HepG2 (cell line): Measurements from ENCODE around the gene CLIC4. TPM values are rescaled to one million over a fixed set of nuclear protein-coding genes. Genes with fewer than 3 reads are reported as not detected.

Source experiments
- BCL6 ChIP-seq: IDR thresholded peaks from 2 replicates; pipeline ENCODE4 v1.6.1; 2016; ENCODE audit warnings: missing genetic modification reagents, missing compliant biosample characterization
- GATA4 ChIP-seq: sonication (generic); IDR thresholded peaks from 2 replicates; pipeline ENCODE4 v1.6.1; 2016; ENCODE audit warnings: antibody characterized with exemption, low read depth, borderline replicate concordance
- HDAC1 ChIP-seq: sonication (generic); formaldehyde crosslinking; IDR thresholded peaks from 2 replicates; pipeline ENCODE4 v1.5.1; 2020; ENCODE audit warnings: mild to moderate bottlenecking, missing genetic modification reagents
- MXD4 ChIP-seq: IDR thresholded peaks from 2 replicates; pipeline ENCODE4 v1.6.1; 2016; ENCODE audit warnings: mild to moderate bottlenecking, missing biosample characterization, missing genetic modification reagents
- ZNF17 ChIP-seq: sonication (generic); formaldehyde crosslinking; IDR thresholded peaks from 2 replicates; pipeline ENCODE4 v1.5.0; 2020; ENCODE audit warnings: mild to moderate bottlenecking, missing genetic modification reagents
- ZNF296 ChIP-seq: sonication (generic); formaldehyde crosslinking; conservative IDR thresholded peaks from 2 replicates; pipeline ENCODE4 v1.5.0; 2020; ENCODE audit warnings: mild to moderate bottlenecking, missing genetic modification reagents
- ZNF430 ChIP-seq: sonication (generic); formaldehyde crosslinking; IDR thresholded peaks from 2 replicates; pipeline ENCODE4 v1.9.0; 2021; ENCODE audit warnings: mild to moderate bottlenecking, missing genetic modification reagents
- ZNF564 ChIP-seq: sonication (generic); formaldehyde crosslinking; IDR thresholded peaks from 2 replicates; pipeline ENCODE4 v1.8.1; 2023; ENCODE audit warnings: mild to moderate bottlenecking, missing genetic modification reagents
- ZNF644 ChIP-seq: IDR thresholded peaks from 2 replicates; pipeline ENCODE4 v1.6.1; 2016; ENCODE audit warnings: low read depth
- ZNF878 ChIP-seq: sonication (generic); formaldehyde crosslinking; IDR thresholded peaks from 2 replicates; pipeline ENCODE4 v1.8.1; 2023; ENCODE audit warnings: mild to moderate bottlenecking, missing genetic modification reagents, moderate library complexity
- polyA plus RNA-seq, 8 experiments: library from polyadenylated mRNA; depleted of rRNA in 3 of 8; stranded (reverse) in 7 of 8; unstranded in 1 of 8; fragments of >200 nt; fragmentation: Illumina TruSeq in 4 of 8; extraction: Trizol in 4 of 8; gene quantifications; 2 replicates each; pipeline versions ENCODE4 v1.2.1 to v1.2.3, GENCODE V29; 2011 to 2016; ENCODE audit warnings: low read depth in 4 of 8, missing spikeins in 1 of 8, mixed read lengths in 1 of 8; ENCODE audit not compliant: insufficient read depth in 1 of 8
- total RNA-seq, 5 experiments: library from RNA; depleted of rRNA; stranded (reverse); fragments of >200 nt; fragmentation: Illumina TruSeq; extraction: Trizol; gene quantifications; 2 replicates each; pipeline ENCODE4 v1.2.3, GENCODE V29; 2016; ENCODE audit warnings: low read depth in 1 of 5
- TF ChIP-seq, protein P1 (sequence below): IDR thresholded peaks from 2 replicates; pipeline ENCODE4 v1.6.1; 2016; ENCODE audit warnings: mild to moderate bottlenecking
- TF ChIP-seq, protein P2 (sequence below): sonication (generic); formaldehyde crosslinking; IDR thresholded peaks from 2 replicates; pipeline ENCODE4 v1.5.1; 2020; ENCODE audit warnings: mild to moderate bottlenecking, missing genetic modification reagents
- TF ChIP-seq, protein P3 (sequence below): sonication (generic); formaldehyde crosslinking; IDR thresholded peaks from 2 replicates; pipeline ENCODE4 v1.5.1; 2020; ENCODE audit warnings: mild to moderate bottlenecking, missing genetic modification reagents, moderate library complexity
- TF ChIP-seq, protein P4 (sequence below): sonication (generic); formaldehyde crosslinking; IDR thresholded peaks from 2 replicates; pipeline ENCODE4 v1.9.0; 2022; ENCODE audit warnings: low read depth, missing genetic modification reagents
- TF ChIP-seq, protein P5 (sequence below): sonication (generic); formaldehyde crosslinking; IDR thresholded peaks from 2 replicates; pipeline ENCODE4 v1.5.0; 2020; ENCODE audit warnings: missing genetic modification reagents
- TF ChIP-seq, protein P6 (sequence below): sonication (generic); formaldehyde crosslinking; IDR thresholded peaks from 2 replicates; pipeline ENCODE4; 2020; ENCODE audit warnings: missing genetic modification reagents, mild to moderate bottlenecking, borderline replicate concordance

The CLIC4 gene
- total and polyA plus RNA-seq, 2 of the 13 experiments (the other 11 are each of a cell fraction or from before 2014, with no cell fraction given) = 23.3 to 77.4 TPM

DNA sequence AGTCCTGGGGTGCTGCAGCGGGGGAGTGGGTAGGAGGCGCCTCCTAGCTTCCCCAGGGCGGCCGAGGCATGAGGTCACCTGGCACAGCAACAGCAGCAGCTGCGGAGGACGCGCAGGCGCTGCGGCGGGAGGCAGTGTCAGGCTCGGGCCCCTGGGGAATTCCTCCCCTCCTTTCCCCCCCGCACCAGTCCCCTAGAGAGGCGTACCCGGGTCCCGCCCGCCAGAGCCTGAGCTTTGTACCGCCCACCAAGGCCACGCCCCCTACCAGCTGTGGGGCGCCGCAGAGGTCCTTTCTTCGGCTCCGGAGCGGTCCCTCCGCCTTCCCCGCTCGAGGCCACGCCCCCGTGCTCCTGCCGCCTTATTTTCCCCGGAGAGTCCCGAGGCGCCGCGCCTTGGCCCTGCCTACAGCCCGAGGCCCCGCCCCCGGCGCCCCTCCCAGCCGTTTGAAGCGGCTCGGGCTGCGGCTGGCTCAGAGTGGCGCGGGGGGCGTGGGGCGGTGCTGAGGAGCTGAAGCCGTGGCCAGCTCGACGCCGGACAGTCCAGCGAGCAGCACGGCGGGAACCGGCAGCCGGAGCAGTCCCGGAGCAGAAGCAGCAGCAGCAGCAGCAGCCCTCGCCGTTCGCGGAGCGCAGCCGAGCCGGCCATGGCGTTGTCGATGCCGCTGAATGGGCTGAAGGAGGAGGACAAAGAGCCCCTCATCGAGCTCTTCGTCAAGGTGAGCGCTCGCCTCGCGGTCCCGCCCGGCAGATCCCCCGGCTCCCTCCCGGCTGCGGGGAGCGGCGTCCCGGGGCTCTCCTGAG, at the start of gene CLIC4 (continued):
- TF ChIP-seq ZNF430 (CRISPR knock-in tag) = peak; percentile 85; the same call in 1 of the 2 replicates
- TF ChIP-seq ZNF644 (CRISPR knock-in tag) = no peak
- TF ChIP-seq, protein P1, sequence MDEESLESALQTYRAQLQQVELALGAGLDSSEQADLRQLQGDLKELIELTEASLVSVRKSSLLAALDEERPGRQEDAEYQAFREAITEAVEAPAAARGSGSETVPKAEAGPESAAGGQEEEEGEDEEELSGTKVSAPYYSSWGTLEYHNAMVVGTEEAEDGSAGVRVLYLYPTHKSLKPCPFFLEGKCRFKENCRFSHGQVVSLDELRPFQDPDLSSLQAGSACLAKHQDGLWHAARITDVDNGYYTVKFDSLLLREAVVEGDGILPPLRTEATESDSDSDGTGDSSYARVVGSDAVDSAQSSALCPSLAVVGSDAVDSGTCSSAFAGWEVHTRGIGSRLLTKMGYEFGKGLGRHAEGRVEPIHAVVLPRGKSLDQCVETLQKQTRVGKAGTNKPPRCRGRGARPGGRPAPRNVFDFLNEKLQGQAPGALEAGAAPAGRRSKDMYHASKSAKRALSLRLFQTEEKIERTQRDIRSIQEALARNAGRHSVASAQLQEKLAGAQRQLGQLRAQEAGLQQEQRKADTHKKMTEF (CRISPR knock-in tag) = peak; percentile 84
- TF ChIP-seq, protein P2, sequence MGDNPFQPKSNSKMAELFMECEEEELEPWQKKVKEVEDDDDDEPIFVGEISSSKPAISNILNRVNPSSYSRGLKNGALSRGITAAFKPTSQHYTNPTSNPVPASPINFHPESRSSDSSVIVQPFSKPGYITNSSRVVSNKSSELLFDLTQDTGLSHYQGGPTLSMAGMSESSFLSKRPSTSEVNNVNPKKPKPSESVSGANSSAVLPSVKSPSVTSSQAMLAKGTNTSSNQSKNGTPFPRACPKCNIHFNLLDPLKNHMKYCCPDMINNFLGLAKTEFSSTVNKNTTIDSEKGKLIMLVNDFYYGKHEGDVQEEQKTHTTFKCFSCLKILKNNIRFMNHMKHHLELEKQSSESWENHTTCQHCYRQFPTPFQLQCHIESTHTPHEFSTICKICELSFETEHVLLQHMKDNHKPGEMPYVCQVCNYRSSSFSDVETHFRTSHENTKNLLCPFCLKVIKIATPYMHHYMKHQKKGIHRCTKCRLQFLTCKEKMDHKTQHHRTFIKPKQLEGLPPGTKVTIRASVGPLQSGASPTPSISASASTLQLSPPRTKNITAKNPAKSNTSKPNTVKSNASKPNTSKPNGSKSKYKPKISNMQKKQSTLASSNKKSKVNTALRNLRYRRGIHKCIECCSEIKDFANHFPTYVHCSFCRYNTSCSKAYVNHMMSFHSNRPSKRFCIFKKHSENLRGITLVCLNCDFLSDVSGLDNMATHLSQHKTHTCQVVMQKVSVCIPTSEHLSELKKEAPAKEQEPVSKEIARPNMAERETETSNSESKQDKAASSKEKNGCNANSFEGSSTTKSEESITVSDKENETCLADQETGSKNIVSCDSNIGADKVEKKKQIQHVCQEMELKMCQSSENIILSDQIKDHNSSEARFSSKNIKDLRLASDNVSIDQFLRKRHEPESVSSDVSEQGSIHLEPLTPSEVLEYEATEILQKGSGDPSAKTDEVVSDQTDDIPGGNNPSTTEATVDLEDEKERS (CRISPR knock-in tag) = peak; percentile 63; the same call in 1 of the 2 replicates
- TF ChIP-seq, protein P3, sequence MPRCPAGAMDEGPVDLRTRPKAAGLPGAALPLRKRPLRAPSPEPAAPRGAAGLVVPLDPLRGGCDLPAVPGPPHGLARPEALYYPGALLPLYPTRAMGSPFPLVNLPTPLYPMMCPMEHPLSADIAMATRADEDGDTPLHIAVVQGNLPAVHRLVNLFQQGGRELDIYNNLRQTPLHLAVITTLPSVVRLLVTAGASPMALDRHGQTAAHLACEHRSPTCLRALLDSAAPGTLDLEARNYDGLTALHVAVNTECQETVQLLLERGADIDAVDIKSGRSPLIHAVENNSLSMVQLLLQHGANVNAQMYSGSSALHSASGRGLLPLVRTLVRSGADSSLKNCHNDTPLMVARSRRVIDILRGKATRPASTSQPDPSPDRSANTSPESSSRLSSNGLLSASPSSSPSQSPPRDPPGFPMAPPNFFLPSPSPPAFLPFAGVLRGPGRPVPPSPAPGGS (CRISPR knock-in tag) = peak; percentile 53; the same call in 1 of the 2 replicates
- TF ChIP-seq, protein P4, sequence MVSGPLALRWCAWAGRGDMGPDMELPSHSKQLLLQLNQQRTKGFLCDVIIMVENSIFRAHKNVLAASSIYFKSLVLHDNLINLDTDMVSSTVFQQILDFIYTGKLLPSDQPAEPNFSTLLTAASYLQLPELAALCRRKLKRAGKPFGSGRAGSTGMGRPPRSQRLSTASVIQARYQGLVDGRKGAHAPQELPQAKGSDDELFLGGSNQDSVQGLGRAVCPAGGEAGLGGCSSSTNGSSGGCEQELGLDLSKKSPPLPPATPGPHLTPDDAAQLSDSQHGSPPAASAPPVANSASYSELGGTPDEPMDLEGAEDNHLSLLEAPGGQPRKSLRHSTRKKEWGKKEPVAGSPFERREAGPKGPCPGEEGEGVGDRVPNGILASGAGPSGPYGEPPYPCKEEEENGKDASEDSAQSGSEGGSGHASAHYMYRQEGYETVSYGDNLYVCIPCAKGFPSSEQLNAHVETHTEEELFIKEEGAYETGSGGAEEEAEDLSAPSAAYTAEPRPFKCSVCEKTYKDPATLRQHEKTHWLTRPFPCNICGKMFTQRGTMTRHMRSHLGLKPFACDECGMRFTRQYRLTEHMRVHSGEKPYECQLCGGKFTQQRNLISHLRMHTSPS (CRISPR knock-in tag) = peak; percentile 30; the same call in 1 of the 2 replicates
- no peak; the same call in 1 of the 2 replicates for TF ChIP-seq ZNF564 (CRISPR knock-in tag)
- peak; percentile 73; the same call in 1 of the 2 replicates for TF ChIP-seq GATA4
- TF ChIP-seq, protein P5, sequence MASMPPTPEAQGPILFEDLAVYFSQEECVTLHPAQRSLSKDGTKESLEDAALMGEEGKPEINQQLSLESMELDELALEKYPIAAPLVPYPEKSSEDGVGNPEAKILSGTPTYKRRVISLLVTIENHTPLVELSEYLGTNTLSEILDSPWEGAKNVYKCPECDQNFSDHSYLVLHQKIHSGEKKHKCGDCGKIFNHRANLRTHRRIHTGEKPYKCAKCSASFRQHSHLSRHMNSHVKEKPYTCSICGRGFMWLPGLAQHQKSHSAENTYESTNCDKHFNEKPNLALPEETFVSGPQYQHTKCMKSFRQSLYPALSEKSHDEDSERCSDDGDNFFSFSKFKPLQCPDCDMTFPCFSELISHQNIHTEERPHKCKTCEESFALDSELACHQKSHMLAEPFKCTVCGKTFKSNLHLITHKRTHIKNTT (CRISPR knock-in tag) = no peak
- TF ChIP-seq, protein P6, sequence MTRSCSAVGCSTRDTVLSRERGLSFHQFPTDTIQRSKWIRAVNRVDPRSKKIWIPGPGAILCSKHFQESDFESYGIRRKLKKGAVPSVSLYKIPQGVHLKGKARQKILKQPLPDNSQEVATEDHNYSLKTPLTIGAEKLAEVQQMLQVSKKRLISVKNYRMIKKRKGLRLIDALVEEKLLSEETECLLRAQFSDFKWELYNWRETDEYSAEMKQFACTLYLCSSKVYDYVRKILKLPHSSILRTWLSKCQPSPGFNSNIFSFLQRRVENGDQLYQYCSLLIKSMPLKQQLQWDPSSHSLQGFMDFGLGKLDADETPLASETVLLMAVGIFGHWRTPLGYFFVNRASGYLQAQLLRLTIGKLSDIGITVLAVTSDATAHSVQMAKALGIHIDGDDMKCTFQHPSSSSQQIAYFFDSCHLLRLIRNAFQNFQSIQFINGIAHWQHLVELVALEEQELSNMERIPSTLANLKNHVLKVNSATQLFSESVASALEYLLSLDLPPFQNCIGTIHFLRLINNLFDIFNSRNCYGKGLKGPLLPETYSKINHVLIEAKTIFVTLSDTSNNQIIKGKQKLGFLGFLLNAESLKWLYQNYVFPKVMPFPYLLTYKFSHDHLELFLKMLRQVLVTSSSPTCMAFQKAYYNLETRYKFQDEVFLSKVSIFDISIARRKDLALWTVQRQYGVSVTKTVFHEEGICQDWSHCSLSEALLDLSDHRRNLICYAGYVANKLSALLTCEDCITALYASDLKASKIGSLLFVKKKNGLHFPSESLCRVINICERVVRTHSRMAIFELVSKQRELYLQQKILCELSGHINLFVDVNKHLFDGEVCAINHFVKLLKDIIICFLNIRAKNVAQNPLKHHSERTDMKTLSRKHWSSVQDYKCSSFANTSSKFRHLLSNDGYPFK = peak; percentile 32; the same call in 1 of the 2 replicates
- TF ChIP-seq ZNF296 = peak; percentile 97
- peak; percentile 89 for TF ChIP-seq HDAC1
- no peak; the same call in 1 of the 2 replicates for TF ChIP-seq ZNF878 (CRISPR knock-in tag)
- peak; percentile 5; the same call in 1 of the 2 replicates for TF ChIP-seq BCL6 (CRISPR knock-in tag)
- TF ChIP-seq MXD4 = peak; percentile 87; the same call in 1 of the 2 replicates
- no peak for TF ChIP-seq ZNF17 (CRISPR knock-in tag)
